HAP-1 (cell line): ENCODE results near the gene ST6GALNAC6.
"Not testable (repeated sequence)": the region's sequence is repeated elsewhere in the genome, so short reads cannot be mapped to it uniquely, and the experiment has no call there.

Source experiments
- DNase-seq, 2 experiments: peaks; one replicate each; pipeline ENCODE4 v3.0.0-alpha.2; 2016 to 2020; ENCODE audit warnings: low spot score in 2 of 2
- H3K27me3 ChIP-seq: fragments of 250-450 bp; sonication (Bioruptor Pico); 2 replicates; pipeline ENCODE4 v1.5.1; 2020; ENCODE audit warnings: low read depth, mild to moderate bottlenecking, moderate library complexity
- H3K36me3 ChIP-seq: fragments of 250-450 bp; sonication (Bioruptor Pico); replicated peaks from 2 replicates; pipeline ENCODE4 v1.5.1; 2020; ENCODE audit warnings: mild to moderate bottlenecking
- H3K4me1 ChIP-seq: fragments of 250-450 bp; sonication (Bioruptor Pico); 2 replicates; pipeline ENCODE4 v1.5.1; 2020; ENCODE audit warnings: mild to moderate bottlenecking
- H3K4me3 ChIP-seq: fragments of 250-450 bp; sonication (Bioruptor Pico); 2 replicates; pipeline ENCODE4 v1.5.1; 2020; ENCODE audit warnings: mild to moderate bottlenecking, moderate library complexity
- H3K9me3 ChIP-seq: fragments of 250-450 bp; sonication (Bioruptor Pico); 2 replicates; pipeline ENCODE4 v1.5.1; 2020; ENCODE audit warnings: mild to moderate bottlenecking, moderate library complexity
- in situ Hi-C: fragments of 300-500 bp; cut with MboI; formaldehyde crosslinking; loops from 3 replicates; pipeline ENCODE4 v1.14.3; 2020; ENCODE audit warnings: low sequenced_read_pairs, inconsistent platforms, mixed read lengths

ST6GALNAC6 gene

GRCh38 chr9:127885508-127886281, 13.7 kb downstream of the ST6GALNAC6 start:
- Histone ChIP-seq H3K4me3 (no peak overlapping the region), H3K36me3 (peaks cover 38% of the 10 kb centered on the region), H3K9me3 (no peaks in the 10 kb centered on the region), H3K4me1 (no peaks in the 10 kb centered on the region), H3K27me3 (no peaks in the 10 kb centered on the region)
- in situ Hi-C loops: no loop called here
- no peak for DNase-seq

- no peak overlapping the region for H3K4me3 ChIP-seq
- no peaks in the 10 kb centered on the region for H3K27me3 ChIP-seq
- no peak for DNase-seq
- no peaks in the 10 kb centered on the region for H3K9me3 ChIP-seq
- in situ Hi-C loops: no loop called here
- peaks cover 31% of the 10 kb centered on the region for H3K36me3 ChIP-seq
- no peaks in the 10 kb centered on the region for H3K4me1 ChIP-seq
Observed at GRCh38 chr9:127884976-127885490, 14.4 kb downstream of the ST6GALNAC6 start.

- Histone ChIP-seq H3K4me3 (no peak overlapping the region), H3K9me3 (no peaks in the 10 kb centered on the region), H3K4me1 (no peaks in the 10 kb centered on the region), H3K36me3 (peaks cover 27% of the 10 kb centered on the region), H3K27me3 (no peaks in the 10 kb centered on the region)
- DNase-seq: no peak
- in situ Hi-C loops: no loop called here
Observed at GRCh38 chr9:127884427-127884911, 14.9 kb downstream of the ST6GALNAC6 start.

- peaks cover 27% of the 10 kb centered on the region for H3K36me3 ChIP-seq
- no peak overlapping the region for H3K4me3 ChIP-seq
- H3K4me1 ChIP-seq: no peaks in the 10 kb centered on the region
- in situ Hi-C loops: no loop called here
- no peak for DNase-seq
- no peaks in the 10 kb centered on the region for H3K9me3 ChIP-seq
- H3K27me3 ChIP-seq: no peaks in the 10 kb centered on the region
Observed at GRCh38 chr9:127883959-127884358, 15.4 kb downstream of the ST6GALNAC6 start.

- in situ Hi-C loops, H3K9me3 ChIP-seq, DNase-seq, H3K4me3 ChIP-seq, H3K36me3 ChIP-seq, H3K27me3 ChIP-seq, H3K4me1 ChIP-seq: not testable (repeated sequence)
Observed at GRCh38 chr9:127881715-127882114, 17.7 kb downstream of the ST6GALNAC6 start.

- Histone ChIP-seq H3K9me3 (no peaks in the 10 kb centered on the region), H3K36me3 (no peaks in the 10 kb centered on the region; the same call in 1 of the 2 replicates), H3K4me3 (no peak overlapping the region), H3K27me3 (no peaks in the 10 kb centered on the region), H3K4me1 (no peaks in the 10 kb centered on the region)
- DNase-seq: no peak
- in situ Hi-C loops: no loop called here
Observed at GRCh38 chr9:127880143-127880542, 19.3 kb downstream of the ST6GALNAC6 start.

- in situ Hi-C loops: no loop called here
- no peak overlapping the region for H3K4me3 ChIP-seq
Observed at GRCh38 chr9:127878652-127879390, 20.6 kb downstream of the ST6GALNAC6 start.

GRCh38 chr9:127878001-127878651, 21.3 kb downstream of the ST6GALNAC6 start:
- no peaks in the 10 kb centered on the region for H3K27me3 ChIP-seq
- H3K9me3 ChIP-seq: no peaks in the 10 kb centered on the region
- in situ Hi-C loops: no loop called here
- no peaks in the 10 kb centered on the region for H3K36me3 ChIP-seq
- DNase-seq: no peak
- H3K4me1 ChIP-seq: no peaks in the 10 kb centered on the region
- H3K4me3 ChIP-seq: no peak overlapping the region

More at GRCh38 chr9:127878652-127879390, 20.6 kb downstream of the ST6GALNAC6 start:
- no peak for DNase-seq
- H3K27me3 ChIP-seq: no peaks in the 10 kb centered on the region
- no peaks in the 10 kb centered on the region for H3K4me1 ChIP-seq
- no peaks in the 10 kb centered on the region for H3K36me3 ChIP-seq
- H3K9me3 ChIP-seq: no peaks in the 10 kb centered on the region

GRCh38 chr9:127877566-127877998, 21.8 kb downstream of the ST6GALNAC6 start, which contains the start of gene AK1:
AK1 (minus strand) TSS chr9:127877675; CDS start chr9:127874617, 3,058 bp downstream.
- Histone ChIP-seq H3K4me1 (no peaks in the 10 kb centered on the region), H3K9me3 (no peaks in the 10 kb centered on the region), H3K27me3 (no peaks in the 10 kb centered on the region), H3K36me3 (no peaks in the 10 kb centered on the region), H3K4me3 (no peak within 1 kb of the TSS)
- no peak for DNase-seq
- in situ Hi-C loops: no loop called here

- no peaks in the 10 kb centered on the region for H3K4me1 ChIP-seq
- DNase-seq: no peak
- H3K9me3 ChIP-seq: no peaks in the 10 kb centered on the region
- in situ Hi-C loops: no loop called here
- no peaks in the 10 kb centered on the region for H3K27me3 ChIP-seq
- H3K4me3 ChIP-seq: no peak overlapping the region
- H3K36me3 ChIP-seq: no peaks in the 10 kb centered on the region
Observed at GRCh38 chr9:127876764-127877562, 22.4 kb downstream of the ST6GALNAC6 start.

- no peaks in the 10 kb centered on the region for H3K4me1 ChIP-seq
- in situ Hi-C loops: no loop called here
- no peaks in the 10 kb centered on the region for H3K9me3 ChIP-seq
- H3K36me3 ChIP-seq: no peaks in the 10 kb centered on the region
- no peak for DNase-seq
- H3K4me3 ChIP-seq: no peak overlapping the region
- no peaks in the 10 kb centered on the region for H3K27me3 ChIP-seq
Observed at GRCh38 chr9:127876026-127876763, 23.2 kb downstream of the ST6GALNAC6 start.

- no peaks in the 10 kb centered on the region for H3K36me3 ChIP-seq
Observed at GRCh38 chr9:127875306-127875966, 24.0 kb downstream of the ST6GALNAC6 start.

More at GRCh38 chr9:127875306-127875966, 24.0 kb downstream of the ST6GALNAC6 start:
- no peak for DNase-seq
- no peaks in the 10 kb centered on the region for H3K4me1 ChIP-seq
- no peaks in the 10 kb centered on the region for H3K9me3 ChIP-seq
- in situ Hi-C loops: no loop called here
- H3K4me3 ChIP-seq: no peak overlapping the region
- no peaks in the 10 kb centered on the region for H3K27me3 ChIP-seq
